ENCODE data around the gene FNDC3A. TPM values are rescaled to one million over a fixed set of nuclear protein-coding genes. Genes with fewer than 3 reads are reported as not detected.

Gene FNDC3A
- total and polyA plus RNA-seq, 9 of the 15 experiments (the other 6 are each of a cell fraction or from before 2014, with no cell fraction given), result 4.1 to 22.0 (median 13.5) TPM

- TF ChIP-seq ZNF407 (IDR thresholded peaks at IDR 0.05; ENCODE audit: low read depth) (no peak), SMC3 (conservative IDR thresholded peaks at IDR 0.05; ENCODE audit: insufficient read depth, low read depth, low read length) (no peak), KLF13 (tag; IDR thresholded peaks at IDR 0.05; ENCODE audit: borderline replicate concordance, low read depth) (no peak), ELF2 (CRISPR knock-in tag; IDR thresholded peaks at IDR 0.05) (no peak), TCF15 (CRISPR knock-in tag; IDR thresholded peaks at IDR 0.05) (no peak), BRD9 (IDR thresholded peaks at IDR 0.05; ENCODE audit: low read depth, partially characterized antibody) (peak; percentile 59), ZNF354B (CRISPR knock-in tag; IDR thresholded peaks at IDR 0.05) (no peak), ASH1L (IDR thresholded peaks at IDR 0.05; ENCODE audit: borderline replicate concordance, low read depth, partially characterized antibody) (no peak), KLF10 (CRISPR knock-in tag; IDR thresholded peaks at IDR 0.05) (no peak), ZNF280A (IDR thresholded peaks at IDR 0.05; ENCODE audit: low read depth, partially characterized antibody) (no peak), GABPA (tag; conservative IDR thresholded peaks at IDR 0.05; ENCODE audit: low read depth) (peak; percentile 30; the same call in 1 of the 2 replicates), ATF4 (CRISPR knock-in tag; IDR thresholded peaks at IDR 0.05) (no peak), ZC3H11A (IDR thresholded peaks at IDR 0.05; ENCODE audit: low read depth, low read length) (no peak), STAG1 (CRISPR knock-in tag; IDR thresholded peaks at IDR 0.05; ENCODE audit: borderline replicate concordance) (no peak), CBX2 (IDR thresholded peaks at IDR 0.05; ENCODE audit: insufficient read depth, low read length, poor library complexity, severe bottlenecking) (no peak), ETV5 (CRISPR knock-in tag; IDR thresholded peaks at IDR 0.05; ENCODE audit: low read depth) (no peak), CBX3 (IDR thresholded peaks at IDR 0.05; ENCODE audit: borderline replicate concordance in 1 of 2, low read length in 2 of 2) (no peak)
Measured at GRCh38 chr13:49062297-49062896, 86.7 kb downstream of the FNDC3A start (continued).
